GM18499 (cell line): ENCODE data around the gene CDYL2.
"Not testable (repeated sequence)": the region's sequence is repeated elsewhere in the genome, so short reads cannot be mapped to it uniquely, and the experiment has no call there.

Experiments used
- ATAC-seq: cut with Tn5 transposase; IDR thresholded peaks from one replicate; pipeline ENCODE4 v1.9.1; 2021; ENCODE audit warnings: moderate number of reproducible peaks; ENCODE audit not compliant: insufficient read depth, unreplicated experiment

The CDYL2 gene

GRCh38 chr16:80804526-80805383 lies at the start of gene CDYL2:
Gene CDYL2, minus strand, starts transcription at chr16:80804598. Its CDS starts 425 bp downstream, at chr16:80804173.
- no peak for ATAC-seq

GRCh38 chr16:80852261-80852872 lies 48.0 kb upstream of the CDYL2 start:
- no peak for ATAC-seq

GRCh38 chr16:80851831-80852230 lies 47.4 kb upstream of the CDYL2 start:
- ATAC-seq = no peak

GRCh38 chr16:80850757-80851156 lies 46.4 kb upstream of the CDYL2 start:
- no peak for ATAC-seq

- ATAC-seq = no peak
Observed at GRCh38 chr16:80848862-80849261, 44.5 kb upstream of the CDYL2 start.

GRCh38 chr16:80846680-80847079 lies 42.3 kb upstream of the CDYL2 start:
- no peak for ATAC-seq

- ATAC-seq = no peak
Observed at GRCh38 chr16:80846275-80846674, 41.9 kb upstream of the CDYL2 start.

GRCh38 chr16:80844395-80844794 lies 40.0 kb upstream of the CDYL2 start:
- ATAC-seq = no peak

GRCh38 chr16:80841231-80841630 lies 36.8 kb upstream of the CDYL2 start:
- ATAC-seq = no peak

- ATAC-seq = no peak
Observed at GRCh38 chr16:80837533-80838147, 33.2 kb upstream of the CDYL2 start.

- ATAC-seq = no peak
Observed at GRCh38 chr16:80836846-80837245, 32.4 kb upstream of the CDYL2 start.

- no peak for ATAC-seq
Observed at GRCh38 chr16:80836202-80836601, 31.8 kb upstream of the CDYL2 start.

GRCh38 chr16:80831039-80831438 lies 26.6 kb upstream of the CDYL2 start:
- no peak for ATAC-seq

- ATAC-seq = no peak
Observed at GRCh38 chr16:80828495-80828894, 24.1 kb upstream of the CDYL2 start.

GRCh38 chr16:80827007-80827406 lies 22.6 kb upstream of the CDYL2 start:
- ATAC-seq = no peak

- no peak for ATAC-seq
Observed at GRCh38 chr16:80825365-80825758, 21.0 kb upstream of the CDYL2 start.

GRCh38 chr16:80824623-80825364 lies 20.4 kb upstream of the CDYL2 start:
- ATAC-seq = no peak

- no peak for ATAC-seq
Observed at GRCh38 chr16:80819988-80820387, 15.6 kb upstream of the CDYL2 start.

- no peak for ATAC-seq
Observed at GRCh38 chr16:80816356-80816755, 12.0 kb upstream of the CDYL2 start.

GRCh38 chr16:80815278-80815677 lies 10.9 kb upstream of the CDYL2 start:
- not testable (repeated sequence) for ATAC-seq

- no peak for ATAC-seq
Observed at GRCh38 chr16:80812593-80812992, 8.2 kb upstream of the CDYL2 start.
